GM19395 (cell line): ENCODE results near the gene SLC13A4.
"Not testable (repeated sequence)": the region's sequence is repeated elsewhere in the genome, so short reads cannot be mapped to it uniquely, and the experiment has no call there.

ENCODE experiments used
- ATAC-seq: cut with Tn5 transposase; IDR thresholded peaks from one replicate; pipeline ENCODE4 v1.9.1; 2021; ENCODE audit warnings: mild to moderate bottlenecking, moderate library complexity; ENCODE audit not compliant: unreplicated experiment

SLC13A4 gene

DNA sequence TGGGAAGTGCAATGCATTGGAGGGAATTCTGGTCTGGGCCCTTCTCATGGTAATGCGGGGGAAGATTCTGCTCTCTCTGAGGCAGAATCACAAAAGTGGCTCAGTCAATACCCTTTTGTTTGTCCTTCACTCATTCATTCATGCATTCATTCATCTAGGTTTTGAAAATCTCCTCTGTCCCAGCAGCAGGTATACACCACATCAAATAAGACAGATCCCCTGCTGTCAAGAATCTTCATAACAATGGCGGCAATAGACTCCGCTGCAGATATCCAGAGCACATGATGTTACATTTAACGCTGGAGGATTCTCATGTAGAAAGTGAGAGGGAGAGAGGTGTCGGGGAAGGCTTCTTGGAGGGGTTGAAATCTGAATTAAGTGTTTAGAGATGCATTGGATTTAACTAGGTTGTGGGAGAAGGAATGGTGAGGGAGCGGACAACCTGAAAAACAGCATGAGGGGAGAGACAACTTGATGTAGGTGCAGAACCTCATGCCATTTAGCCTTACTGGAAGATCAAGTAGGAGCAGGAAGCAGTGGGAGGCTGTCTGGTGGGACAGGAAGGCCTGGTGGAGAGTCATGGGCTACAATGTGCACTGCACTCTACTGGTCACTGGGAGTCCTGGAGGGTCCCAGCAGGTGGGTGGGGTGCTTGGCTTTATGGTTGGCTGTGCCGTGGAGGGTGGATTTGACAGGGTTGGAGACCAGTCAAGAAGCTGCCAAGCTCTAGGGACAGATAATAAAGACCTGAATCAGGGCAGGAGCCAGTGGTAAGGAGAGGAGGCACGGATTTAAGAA lies 25.8 kb upstream of the SLC13A4 start:
- no peak for ATAC-seq

DNA sequence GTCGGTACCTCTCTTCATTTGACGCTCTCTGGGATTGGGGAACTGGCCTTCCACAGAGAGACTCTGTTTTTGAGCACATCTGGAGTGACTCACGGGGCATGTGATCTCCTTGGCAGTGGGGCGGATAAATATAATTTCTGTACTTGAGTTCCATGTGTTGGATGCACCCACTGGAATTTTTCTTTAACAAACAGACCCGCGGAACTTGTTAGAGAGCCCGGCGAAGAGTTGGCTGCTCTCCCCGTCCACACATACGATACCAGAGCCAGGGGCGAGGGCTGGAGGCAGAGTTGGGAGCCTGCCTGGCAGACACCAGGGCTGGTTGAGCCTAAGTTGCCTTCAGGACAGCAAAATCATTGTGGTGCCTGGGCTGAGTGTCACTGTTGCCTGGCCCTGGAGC lies 20.8 kb upstream of the SLC13A4 start, which contains the start of gene FAM180A:
Gene FAM180A, minus strand, starts transcription at position 44 of the 400 bp plus-strand sequence. CDS start 233 bp downstream, outside the sequence.
- ATAC-seq = no peak

DNA sequence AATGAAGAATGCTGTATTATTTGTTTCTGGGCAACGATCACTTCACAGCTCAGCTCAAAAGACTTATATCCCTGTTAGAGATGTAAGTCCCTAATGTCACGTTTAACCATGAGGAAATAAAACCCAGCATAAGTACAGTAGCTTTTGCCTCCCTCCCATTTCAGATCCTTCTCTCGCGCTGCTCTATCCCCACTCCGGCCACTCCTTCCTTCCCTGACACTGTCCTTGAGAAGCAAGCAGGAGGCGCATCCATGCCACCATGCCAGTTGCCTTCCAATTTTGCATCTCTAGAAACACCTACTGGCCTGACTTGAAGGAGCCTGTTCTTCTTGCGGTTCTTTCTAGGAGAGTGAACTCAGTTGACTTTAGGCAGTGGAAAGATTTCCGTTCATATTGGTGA lies 19.4 kb upstream of the SLC13A4 start:
- no peak for ATAC-seq

DNA sequence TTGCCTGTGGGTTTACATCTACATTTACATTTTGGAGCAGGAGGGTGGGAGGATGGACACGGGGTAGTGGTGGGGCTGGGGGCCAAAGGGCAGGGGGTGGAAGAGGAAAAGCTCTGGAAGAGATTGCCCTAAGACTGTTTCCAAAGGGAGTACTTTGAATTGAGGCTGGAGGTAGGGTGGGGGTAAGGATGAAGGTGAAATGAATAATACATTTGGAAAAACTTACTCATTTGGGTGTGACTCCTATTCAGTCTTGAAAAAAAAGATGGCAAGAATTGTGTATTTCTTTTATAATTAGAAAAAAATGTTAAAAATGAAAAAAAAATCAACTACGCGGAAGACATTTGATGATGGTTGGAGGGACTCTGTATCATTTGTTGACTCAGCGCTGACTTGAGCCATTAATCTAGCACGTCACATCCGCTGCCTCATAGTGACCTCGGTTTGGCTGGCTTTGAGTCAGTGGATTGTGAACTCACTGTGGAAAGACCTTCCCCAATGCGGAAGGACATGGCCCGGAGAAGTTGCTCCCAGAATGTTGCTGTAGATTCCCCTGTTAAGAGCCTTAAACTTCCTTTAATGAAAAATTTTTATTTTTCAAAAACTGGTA lies 17.8 kb upstream of the SLC13A4 start:
- no peak for ATAC-seq

DNA sequence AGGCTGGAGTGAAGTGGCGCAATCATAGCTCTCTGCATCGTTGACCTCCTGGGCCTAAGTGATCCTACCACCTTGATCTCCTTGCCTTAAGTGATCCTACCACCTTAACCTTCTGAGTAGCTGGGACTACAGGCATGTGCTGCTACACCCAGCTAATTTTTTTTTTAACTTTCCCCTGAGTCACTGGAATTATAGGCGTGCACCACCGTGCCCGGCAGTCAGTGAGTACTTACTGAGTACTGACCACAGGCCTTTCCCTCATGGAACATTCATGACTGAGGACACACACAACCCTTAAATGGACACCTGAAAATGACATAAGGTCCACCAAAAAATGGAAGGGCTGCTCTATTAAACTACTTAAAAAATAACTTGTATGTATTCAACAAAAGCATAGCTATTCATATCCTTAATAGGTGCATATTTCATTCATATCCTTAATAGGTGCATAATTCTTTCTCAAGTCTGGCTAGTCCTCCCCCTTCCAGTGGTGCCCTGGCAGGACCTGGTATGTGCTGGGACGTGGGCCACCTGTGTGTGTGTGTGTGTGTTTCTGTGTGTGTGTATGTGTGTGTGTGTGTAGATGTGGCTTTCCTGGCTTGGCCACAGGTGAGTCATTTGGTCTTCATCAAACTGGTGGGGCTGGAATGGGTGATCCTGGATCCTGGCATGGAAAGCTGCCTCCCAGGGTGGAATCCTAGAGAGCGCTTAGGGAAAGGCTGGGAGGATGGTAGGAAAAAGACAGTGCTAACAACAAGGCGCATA lies 17.1 kb upstream of the SLC13A4 start:
- no peak for ATAC-seq

DNA sequence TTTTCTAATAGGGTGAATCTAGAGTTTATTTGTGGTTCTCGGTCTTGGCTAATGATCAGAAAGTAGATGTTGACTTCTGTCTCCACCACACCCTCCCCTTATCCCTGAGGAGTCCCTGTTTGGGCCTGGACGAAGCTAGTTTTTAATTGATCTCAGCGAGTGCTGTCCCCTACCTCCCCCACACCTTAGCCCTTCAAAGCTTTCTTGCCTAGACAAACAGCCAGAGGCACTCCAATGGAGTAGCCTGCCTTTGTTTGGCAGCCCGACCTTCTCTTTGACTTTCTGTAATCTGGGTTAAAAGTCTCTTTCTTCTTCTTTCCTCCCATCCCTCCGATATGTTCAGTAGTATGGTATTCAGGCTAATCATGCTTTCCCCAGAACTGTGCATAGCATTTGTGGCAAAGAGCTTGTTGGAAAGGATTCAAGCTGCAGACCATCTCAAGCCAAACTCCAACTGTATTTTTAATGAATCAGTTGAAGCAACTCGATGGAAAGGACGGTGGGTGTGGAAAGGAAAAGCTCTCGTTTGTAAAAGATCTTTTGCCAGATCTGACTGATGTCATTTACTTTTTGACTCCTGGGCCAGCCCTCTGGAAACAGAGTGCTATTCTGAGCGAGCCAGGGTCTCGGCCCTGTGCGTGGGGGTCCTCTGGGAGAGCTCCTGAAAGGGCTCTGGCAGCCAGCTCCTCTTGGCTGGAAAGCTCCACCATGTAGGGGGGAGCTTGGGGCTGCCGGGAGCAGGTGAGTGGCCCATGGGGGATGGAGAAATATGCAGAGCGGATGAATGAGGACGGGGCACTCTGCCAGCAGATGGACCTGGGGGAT lies 16.1 kb upstream of the SLC13A4 start:
- ATAC-seq = no peak

DNA sequence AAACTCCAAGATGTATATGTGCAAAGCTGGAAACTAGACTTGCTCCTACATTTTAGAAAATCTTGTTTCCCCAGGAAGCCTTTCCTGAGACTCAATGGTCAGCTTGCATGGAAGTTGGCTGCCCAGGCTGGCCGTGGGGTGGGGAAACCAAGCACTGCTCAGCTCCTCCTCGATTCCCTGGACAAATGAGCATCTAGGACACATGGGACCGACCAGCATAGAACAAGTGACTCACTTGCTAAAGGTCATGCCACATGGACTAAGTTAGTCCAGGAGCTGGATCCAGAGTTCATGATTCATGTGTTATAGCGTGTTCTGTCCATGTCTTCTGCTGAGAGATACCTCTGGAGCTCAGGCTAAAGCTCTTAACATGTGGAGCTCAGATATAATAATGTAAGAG lies 14.4 kb upstream of the SLC13A4 start:
- no peak for ATAC-seq

DNA sequence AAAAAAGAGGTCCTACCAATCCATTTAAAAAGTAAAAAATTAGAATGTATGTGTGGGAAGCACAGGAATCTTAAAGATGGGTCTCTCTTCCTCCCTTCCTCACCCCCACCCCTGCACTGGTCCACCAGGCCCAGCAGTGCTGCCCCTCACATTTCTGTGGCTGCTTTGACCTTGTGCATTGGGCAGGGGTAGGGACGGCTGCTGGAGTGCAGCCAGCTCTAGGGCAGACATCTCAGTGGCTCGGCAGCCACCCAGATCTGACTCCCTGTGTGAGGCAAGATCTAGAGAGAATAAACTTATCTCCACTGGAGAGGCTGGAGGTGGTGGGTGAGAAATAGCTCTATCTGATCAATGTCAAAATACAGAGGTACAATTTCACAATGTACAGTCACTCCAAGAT lies 13.9 kb upstream of the SLC13A4 start:
- no peak for ATAC-seq

DNA sequence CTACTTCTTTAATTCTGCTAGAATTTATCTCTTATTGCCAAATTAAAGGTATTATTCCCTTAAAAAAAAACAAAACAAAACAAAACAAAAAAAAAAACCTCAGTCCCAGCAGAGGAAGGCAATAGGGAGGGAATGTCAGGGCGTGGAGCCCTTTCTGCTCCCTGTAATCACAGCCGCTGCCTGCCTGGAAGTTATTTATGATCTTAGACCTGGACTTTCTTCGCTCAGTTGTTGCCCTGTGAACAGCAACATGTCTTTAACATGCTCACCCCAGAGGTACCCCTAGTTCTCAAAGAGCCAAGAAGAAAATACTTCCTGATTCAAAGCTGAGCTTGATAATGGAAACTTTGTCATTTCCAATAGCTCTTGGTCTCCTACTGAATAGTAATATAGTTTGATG lies 12.9 kb upstream of the SLC13A4 start:
- ATAC-seq = no peak

DNA sequence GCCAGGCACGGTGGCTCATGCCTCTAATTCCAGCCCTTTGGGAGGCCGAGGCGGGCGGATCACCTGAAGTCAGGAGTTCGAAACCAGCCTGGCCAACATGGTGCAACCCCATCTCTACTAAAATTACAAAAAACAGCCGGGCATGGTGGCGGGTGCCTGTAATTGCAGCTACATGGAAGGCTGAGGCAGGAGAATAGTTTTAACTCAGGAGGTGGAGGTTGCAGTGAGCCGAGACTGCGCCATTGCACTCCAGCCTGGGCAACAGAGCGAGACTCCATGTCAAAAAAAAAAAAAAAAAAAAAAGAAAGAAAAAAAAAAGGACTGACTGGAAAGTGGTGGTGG lies 9.3 kb upstream of the SLC13A4 start:
- not testable (repeated sequence) for ATAC-seq

DNA sequence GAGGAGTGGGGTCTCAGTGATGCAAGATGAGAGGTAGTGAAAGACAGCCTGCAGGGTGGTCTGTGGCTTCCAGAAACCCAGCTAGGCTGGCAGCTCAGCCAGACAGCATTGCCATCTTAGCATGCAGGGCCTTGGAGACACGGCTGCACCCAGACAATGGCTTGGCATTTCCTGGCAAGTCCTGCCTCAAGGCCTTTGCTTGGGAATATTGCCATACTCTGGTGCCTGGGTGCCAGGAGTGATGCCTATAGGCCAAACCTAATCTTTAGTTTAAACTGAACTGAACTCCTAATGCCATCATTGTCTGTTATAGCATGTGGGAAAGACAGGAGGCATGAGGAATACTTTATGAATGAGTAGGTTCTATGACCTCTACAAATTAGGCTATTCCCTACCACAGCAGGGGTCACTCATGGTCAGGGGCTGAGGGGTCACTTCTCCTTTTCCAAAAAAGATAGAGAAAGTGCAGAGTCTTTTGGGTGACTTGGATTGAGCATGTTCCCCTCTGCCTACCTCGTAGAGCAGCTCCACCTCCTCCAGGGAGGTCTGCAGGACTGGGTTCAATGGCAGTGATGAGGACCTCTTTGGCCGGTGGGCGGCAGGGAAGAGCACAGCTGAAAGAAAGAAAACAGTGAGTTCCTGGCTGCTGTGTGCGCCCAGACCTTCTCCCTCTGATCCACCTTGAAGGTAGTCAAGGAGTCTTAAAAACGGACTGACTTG lies 8.8 kb upstream of the SLC13A4 start:
- no peak for ATAC-seq

DNA sequence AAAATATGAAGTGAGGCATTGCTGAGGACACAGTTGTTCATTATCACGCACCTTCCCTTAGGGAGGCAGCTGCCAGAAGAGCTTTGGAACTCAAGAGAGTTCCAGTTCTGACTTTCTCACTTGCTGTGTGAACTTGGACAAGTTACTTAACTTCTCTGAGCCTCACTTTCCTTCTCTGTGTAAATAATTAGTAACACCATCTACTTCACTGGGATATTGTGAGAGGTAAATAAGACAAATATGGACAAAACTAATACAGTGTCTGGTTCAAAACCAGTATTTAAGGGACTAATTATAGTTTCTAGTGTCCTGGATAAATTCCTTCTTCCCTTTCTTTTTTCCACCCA lies 6.3 kb upstream of the SLC13A4 start:
- ATAC-seq = no peak

DNA sequence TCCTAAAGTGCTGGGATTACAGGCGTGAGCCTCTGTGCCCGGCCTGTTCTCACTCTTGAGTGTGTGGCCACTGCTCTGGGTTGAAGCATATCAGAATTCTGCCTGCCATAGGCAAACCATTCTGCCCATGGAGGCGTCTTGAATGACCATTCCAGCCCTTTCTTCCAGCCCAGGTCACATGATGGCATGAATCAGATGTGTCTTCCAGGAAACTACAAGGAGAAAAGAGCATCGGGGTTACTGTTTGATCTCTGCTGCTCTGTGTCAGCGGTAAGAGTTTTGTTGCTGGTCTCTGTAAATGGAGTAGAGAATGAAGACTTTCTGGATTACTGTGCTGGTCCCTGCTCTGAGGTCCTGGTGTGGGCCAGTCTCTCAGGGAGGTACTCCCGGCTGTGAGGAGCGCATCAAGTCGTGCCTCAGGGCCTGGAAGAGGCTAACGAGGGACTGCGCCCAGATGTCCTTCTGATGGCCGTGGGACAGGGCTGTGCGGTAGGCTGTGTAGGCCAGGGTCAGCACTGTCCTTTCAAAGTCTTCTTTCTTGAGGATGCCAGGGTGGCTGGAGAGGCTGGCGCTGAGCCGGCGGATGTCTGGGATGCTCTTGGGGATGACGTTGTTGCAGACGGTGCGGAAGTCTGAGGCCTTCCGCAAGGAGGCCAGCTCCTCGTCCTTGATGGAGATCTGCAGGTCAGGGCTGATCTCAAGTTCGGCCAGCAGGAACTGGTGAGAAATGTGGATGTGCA lies 5.8 kb upstream of the SLC13A4 start:
- no peak for ATAC-seq

DNA sequence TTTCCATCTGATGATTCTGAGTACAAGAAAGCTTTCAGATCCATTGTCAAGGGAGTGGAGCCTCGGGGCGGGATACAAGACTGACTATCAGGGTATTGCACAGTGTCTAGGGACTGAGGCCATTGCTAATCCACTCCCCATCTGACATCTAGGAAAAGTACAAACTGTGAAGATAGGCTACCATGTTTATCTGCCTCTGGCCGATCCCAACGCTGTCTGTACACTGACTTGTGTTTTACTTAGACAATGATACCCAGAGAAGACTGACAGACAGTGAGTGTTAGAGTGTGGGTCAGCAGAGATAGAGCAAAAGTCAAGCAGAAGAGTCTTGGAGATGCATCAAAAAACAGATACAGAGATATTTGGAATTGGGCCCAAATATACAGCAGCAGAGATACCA lies 3.1 kb upstream of the SLC13A4 start:
- ATAC-seq = no peak

DNA sequence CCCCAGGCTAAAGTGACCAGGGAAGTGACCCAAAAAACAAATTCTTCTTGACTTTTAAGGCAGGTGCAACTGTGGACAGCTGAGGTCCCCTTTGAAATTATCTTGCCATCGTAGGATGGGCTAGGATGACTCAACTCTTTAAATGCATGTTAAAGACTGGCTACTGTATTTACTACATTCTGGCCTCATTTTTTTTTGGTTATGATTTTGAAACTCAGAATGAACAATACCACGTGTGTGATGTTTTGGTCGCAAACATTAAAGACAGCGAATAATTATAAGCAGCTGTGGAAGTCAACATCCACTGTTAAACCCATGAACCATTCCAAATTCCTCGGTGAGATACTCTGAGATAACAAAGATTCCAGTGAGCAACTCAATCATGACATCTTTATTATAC lies 1.2 kb upstream of the SLC13A4 start:
- no peak for ATAC-seq

DNA sequence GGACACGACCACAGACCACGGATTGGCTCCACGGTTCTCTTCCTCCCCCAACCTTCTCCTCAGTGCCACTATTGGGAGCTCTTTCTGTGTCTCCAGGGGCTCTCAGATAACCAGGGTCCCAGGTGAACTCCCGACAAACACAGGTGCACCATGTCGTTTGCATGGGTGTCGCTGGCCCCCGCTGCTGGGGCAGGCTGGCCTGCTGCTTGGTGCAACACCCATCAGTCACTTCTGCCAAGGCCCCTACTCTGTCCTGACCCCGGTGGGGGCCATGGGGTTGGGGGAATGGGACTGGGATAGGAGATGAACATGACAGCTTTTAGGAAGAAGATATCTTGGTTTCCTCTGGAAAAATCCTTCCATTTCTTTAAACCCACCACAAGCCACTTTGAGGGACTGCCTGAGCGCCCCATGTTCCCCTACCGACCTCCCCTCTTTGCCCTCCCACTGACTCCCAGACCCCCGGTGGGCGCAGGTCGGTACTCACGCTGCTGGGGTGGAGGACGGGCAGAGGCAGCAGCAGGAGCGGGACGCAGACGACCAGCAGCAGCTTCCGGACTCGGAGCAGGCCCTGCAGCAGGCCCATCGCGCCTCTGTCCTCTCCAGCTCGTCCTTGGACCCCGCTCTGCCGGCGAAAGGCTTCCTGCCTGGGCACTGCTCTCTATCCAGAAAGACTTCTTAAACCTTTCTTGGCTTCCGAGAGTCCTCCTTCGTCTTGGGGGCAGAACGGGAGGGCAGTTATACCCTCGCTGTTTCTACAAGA lies 894 bp downstream of the SLC13A4 start:
- no peak for ATAC-seq

DNA sequence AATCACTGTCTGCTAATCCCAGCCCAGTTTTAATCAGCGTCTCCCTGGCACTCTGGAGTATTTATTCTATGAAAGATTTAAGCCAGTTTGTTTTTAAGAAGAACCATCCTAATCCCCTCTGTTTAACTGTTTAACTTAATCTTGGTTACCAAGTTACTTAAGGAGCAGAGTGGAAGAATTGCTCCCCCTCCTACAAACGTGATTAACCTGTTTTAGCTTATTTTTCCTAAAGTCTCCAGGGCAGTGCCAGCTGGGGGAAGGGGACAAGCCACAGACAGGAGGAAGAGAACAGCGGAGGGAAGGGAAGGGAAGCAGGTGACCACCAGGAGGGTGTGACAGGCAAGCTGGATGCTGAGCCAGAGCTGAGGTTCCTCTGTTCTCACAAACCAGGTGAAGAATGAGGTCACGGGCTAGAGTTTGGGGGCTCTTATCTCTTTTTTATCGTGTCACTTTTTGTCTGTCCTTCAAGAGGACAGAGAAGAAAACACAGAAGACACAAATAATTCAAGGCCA lies 1.7 kb downstream of the SLC13A4 start:
- ATAC-seq = no peak

DNA sequence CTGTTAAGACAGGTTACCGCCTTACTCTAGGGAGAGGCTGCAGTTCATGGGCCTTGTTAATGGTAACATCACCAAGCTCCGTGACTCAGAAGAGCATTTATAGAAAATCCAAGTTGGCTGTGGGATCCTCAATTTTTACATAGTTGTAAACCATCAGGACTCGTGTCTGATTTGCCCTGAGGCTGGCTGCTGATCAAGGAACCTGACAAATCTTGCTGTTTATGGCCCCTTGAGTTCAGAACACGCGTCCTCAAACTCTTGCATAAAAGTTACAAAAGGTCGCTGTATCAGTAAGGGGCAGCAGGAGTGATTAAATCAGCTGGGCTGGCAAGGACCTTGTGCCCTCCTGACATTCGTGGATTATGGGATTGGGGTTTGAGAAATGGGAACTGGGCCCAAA lies 4.6 kb downstream of the SLC13A4 start:
- ATAC-seq = no peak
